Activated gamma-delta T cell (primary cell): ENCODE data around the gene PPFIA4.

Source experiments
- DNase-seq: peaks from one replicate; lab custom pipeline; 2025; lab: John Stamatoyannopoulos, UW

The PPFIA4 gene

DNA sequence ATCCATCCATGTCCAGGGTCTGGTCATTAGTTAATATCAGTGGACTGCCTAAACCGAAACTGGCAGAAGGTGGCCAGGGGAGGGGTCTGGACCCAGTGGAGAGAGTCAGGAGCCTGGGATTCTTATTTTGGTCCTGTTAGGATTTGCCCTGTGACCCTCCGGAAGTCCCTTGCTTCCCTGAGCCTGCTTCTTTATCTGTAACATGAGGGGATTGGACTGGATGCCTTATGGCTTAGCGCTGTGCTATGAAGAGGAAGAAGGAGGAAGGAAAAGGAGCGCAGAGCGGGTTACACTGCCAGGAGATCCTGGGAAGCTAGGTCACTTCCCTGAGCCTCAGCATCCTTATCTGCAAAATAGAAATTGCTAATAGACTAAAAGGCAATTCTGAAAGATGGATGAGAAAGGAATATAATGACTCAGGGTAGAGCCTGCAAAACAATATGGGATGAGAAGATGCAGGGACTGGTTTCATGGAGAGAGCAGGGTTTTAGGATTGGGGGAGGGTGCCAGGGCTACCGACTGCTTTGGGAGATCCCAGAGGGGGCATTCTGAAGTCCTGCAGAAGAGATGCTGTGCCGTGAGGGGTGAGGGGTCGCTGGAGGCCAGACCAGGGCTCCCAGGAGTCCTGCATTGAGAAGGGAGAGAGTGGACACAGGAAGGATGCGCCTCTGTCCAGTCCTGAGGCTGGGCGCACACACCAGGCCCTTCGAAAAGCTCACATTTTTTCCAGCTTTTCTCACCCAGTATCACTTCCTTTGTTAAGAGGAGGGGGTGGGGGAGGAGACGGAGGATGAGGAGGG, 100.8 kb downstream of the PPFIA4 start:
- no peak for DNase-seq

DNA sequence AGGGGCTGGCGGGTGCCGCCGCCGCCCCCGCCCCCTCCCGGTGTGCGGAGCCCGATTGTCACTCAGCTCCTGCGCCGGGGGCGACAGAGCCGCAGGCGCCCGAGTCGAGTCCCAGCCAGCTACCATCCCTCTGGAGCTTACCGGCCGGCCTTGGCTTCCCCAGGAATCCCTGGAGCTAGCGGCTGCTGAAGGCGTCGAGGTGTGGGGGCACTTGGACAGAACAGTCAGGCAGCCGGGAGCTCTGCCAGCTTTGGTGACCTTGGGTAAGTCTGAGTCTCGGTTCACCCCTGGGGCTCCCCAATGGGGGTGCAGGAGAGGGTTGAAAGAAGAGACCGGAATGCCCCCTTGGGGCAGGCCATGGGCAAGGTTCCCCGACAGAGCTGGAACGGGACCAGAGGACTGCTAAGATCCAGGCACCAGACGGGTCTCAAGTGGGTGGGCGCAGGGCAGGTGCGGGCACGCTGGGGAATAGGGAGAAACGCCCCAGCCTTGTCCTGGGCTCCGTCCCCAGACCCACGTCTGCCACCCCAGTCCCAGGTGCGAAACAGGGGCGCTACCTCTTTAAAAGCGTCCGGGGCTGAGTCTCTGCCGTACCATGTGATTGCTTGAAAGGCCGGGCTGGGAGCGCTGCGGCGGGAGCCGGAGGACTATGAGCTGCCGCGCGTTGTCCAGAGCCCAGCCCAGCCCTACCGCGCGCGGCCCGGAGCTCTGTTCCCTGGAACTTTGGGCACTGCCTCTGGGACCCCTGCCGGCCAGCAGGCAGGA, 101.6 kb downstream of the PPFIA4 start, which contains the start of gene ADORA1:
ADORA1 (plus strand) TSS at position 61 of the 765 bp plus-strand sequence. CDS start 1,116 bp downstream, outside the sequence.
- no peak for DNase-seq

DNA sequence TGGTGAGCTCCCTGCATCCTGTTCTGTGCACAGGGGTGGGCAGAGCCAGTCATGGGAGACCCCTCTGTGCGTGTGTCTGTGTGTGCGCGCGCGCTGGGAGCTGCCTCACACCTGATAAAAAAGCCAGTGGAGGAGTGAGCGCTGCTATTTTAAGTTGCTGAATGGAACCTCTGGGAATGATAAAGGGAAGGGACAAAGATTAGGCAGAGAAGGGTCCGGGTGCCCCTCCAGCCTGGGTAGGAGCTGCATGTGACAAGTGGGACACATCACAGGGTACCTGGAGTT, 102.1 kb downstream of the PPFIA4 start:
- DNase-seq = no peak
